HG03521 (cell line): ENCODE results near the gene SIM1.

Experiments used
- ATAC-seq: cut with Tn5 transposase; IDR thresholded peaks from one replicate; pipeline ENCODE4 v1.9.1; 2021; ENCODE audit warnings: mild to moderate bottlenecking, moderate library complexity; ENCODE audit not compliant: unreplicated experiment

The SIM1 gene

GRCh38 chr6:100456908-100457235, 7.8 kb downstream of the SIM1 start:
- no peak for ATAC-seq

GRCh38 chr6:100456141-100456907, 8.4 kb downstream of the SIM1 start:
- ATAC-seq, result no peak

- no peak for ATAC-seq
Observed at GRCh38 chr6:100455230-100456124, 9.2 kb downstream of the SIM1 start.

- ATAC-seq, result no peak
Observed at GRCh38 chr6:100454551-100455229, 10.0 kb downstream of the SIM1 start.

GRCh38 chr6:100453701-100454521, 10.8 kb downstream of the SIM1 start:
- no peak for ATAC-seq

GRCh38 chr6:100452998-100453397, 11.7 kb downstream of the SIM1 start:
- ATAC-seq, result no peak

GRCh38 chr6:100451577-100451976, 13.1 kb downstream of the SIM1 start:
- no peak for ATAC-seq

- ATAC-seq, result no peak
Observed at GRCh38 chr6:100449239-100449691, 15.5 kb downstream of the SIM1 start.

- no peak for ATAC-seq
Observed at GRCh38 chr6:100447900-100448748, 16.6 kb downstream of the SIM1 start.

GRCh38 chr6:100447081-100447899, 17.4 kb downstream of the SIM1 start:
- no peak for ATAC-seq

- ATAC-seq, result no peak
Observed at GRCh38 chr6:100446115-100447080, 18.3 kb downstream of the SIM1 start.

GRCh38 chr6:100445512-100445911, 19.2 kb downstream of the SIM1 start:
- no peak for ATAC-seq

- ATAC-seq, result no peak
Observed at GRCh38 chr6:100440935-100441334, 23.8 kb downstream of the SIM1 start.

- ATAC-seq, result no peak
Observed at GRCh38 chr6:100435299-100435698, 29.4 kb downstream of the SIM1 start.

- no peak for ATAC-seq
Observed at GRCh38 chr6:100433726-100434435, 30.8 kb downstream of the SIM1 start.

GRCh38 chr6:100432136-100432535, 32.6 kb downstream of the SIM1 start:
- no peak for ATAC-seq

GRCh38 chr6:100430962-100431361, 33.8 kb downstream of the SIM1 start:
- ATAC-seq, result no peak
